GM10266 (cell line): Measurements from ENCODE around the gene NRN1L.

Source experiments
- DNase-seq: peaks from one replicate; pipeline ENCODE4 v3.0.0; 2012; ENCODE audit errors: extremely low spot score
- CTCF ChIP-seq: IDR thresholded peaks from 2 replicates; pipeline ENCODE4 v1.5.1; 2012; ENCODE audit warnings: mild to moderate bottlenecking, low read depth; ENCODE audit not compliant: control insufficient read depth, insufficient read depth; ENCODE audit errors: missing control alignments

NRN1L gene

DNA sequence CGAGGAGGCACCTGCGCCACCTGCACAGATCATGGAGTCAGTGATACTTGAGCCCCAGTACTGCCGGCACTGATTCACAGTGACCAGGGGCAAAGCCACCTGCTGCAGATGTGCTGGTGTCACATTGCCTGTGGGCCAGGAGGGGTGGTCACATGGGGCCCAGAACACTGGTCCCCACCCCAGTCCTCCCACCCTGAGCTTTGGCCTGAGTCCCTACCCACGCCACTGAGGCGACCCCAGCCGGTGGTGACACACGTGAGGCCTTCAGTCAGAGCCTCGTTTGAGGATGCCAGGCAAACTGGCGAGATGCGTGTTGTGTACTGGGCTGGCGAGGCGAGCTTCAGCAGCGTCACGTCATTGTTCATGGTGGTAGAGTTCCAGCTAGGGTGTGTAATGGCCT is 45.5 kb downstream of the NRN1L start:
- no peak for TF ChIP-seq CTCF
- no peak for DNase-seq

- no peak for DNase-seq
- TF ChIP-seq CTCF: no peak
Observed at GRCh38 chr16:67930678-67931211, 46.1 kb downstream of the NRN1L start.

DNA sequence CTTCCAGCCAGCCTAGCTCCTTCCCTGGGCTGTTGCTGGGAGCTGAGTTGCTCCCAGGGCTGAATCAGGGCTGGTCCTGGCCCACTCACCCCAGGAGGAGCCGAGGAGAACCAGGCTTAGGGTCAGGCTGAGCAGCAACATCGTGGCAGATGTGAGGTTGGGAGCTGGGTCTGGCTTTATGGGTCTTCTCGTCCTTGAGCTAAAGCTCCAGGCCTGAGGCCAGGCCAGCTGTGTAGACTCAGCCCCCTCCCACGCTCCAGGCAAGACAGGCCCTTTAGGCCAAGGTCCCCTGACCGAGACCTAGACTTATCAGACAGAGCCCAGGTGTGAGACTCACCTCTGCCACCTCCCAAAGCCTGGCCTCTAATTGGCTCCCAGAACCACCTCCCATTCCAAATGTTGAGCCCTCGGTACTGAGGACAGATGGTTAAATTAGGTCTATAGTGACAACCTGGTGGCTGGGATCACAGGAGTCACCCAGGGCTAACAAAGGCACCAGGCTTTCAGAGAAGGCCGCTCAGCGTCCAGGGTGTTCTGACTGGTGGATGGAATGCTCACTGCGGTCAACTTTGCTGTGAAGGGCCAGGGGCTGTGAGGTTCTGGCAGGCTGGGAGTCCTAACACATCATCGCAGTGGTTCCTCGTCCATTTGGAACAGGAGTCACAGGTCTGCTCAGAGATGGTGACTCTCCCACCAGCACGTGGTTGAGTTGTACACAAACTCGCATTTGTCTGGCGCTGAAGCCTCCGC is 47.2 kb downstream of the NRN1L start, which contains the start of gene CTRL:
CTRL (minus strand) TSS at position 151 of the 750 bp plus-strand sequence; CDS start at position 141, 10 bp downstream.
- TF ChIP-seq CTCF: no peak
- no peak for DNase-seq

DNA sequence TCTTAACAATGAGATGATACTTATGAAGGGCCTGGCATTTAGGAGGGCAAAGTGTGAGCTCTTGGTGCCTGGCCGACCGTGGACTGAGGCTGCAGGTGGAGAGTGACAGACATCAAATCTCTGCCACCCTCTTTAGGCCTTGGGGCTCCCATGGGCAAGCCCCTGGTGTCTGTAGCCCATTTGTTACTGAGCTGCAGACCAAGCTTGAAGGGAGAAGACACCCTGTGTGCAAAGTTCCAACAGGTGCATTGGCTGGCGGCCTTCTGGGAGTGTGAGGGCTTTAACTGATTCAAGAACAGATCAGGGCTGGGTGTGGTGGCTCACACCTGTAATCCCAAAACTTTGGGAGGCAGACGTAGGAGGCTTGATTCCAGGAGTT is 47.8 kb downstream of the NRN1L start:
- no peak for TF ChIP-seq CTCF
- DNase-seq: no peak

DNA sequence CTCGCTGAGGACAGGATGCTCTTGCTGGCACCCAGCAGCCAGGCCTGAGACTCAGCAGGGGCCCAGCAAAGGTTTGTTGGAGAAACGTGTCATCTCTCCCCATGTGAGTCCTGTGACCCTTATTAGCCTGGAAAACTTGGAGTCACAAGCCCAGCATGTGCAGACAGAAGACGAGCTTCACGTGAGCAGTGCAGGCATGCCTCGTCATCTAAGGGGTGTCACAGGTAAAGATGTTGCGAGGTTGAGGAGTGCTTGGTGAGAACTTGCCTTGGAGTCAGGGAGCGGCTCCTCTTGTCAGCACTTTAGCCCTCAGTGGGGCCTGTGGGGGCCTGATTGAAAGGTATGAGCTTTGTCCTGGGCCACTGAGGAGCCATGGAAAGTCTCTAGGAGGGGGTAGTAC is 49.1 kb downstream of the NRN1L start:
- no peak for TF ChIP-seq CTCF
- no peak for DNase-seq

GRCh38 chr16:67934306-67935100 is 49.8 kb downstream of the NRN1L start:
- TF ChIP-seq CTCF: no peak
- no peak for DNase-seq

GRCh38 chr16:67935101-67935401 is 50.4 kb downstream of the NRN1L start:
- no peak for TF ChIP-seq CTCF
- no peak for DNase-seq
